C4-2B (cell line): ENCODE results near the gene TFB1M.
"Not testable (repeated sequence)": the region's sequence is repeated elsewhere in the genome, so short reads cannot be mapped to it uniquely, and the experiment has no call there.

Experiments used
- H3K27ac ChIP-seq: fragments of 450-650 bp; 2 replicates; pipeline ENCODE4 v1.5.1; 2017
- CTCF ChIP-seq: fragments of 450-650 bp; conservative IDR thresholded peaks from 2 replicates; pipeline ENCODE4 v1.5.1; 2017; ENCODE audit warnings: mild to moderate bottlenecking
- ZFX ChIP-seq: fragments of 450-650 bp; IDR thresholded peaks from 2 replicates; pipeline ENCODE4 v1.6.1; 2017

TFB1M gene

GRCh38 chr6:155232848-155233247 is 81.4 kb downstream of the TFB1M start:
- no peak for TF ChIP-seq ZFX
- H3K27ac ChIP-seq: no peak overlapping the region

GRCh38 chr6:155230975-155231374 is 83.3 kb downstream of the TFB1M start:
- H3K27ac ChIP-seq: not testable (repeated sequence)

- no peak overlapping the region for H3K27ac ChIP-seq
- TF ChIP-seq ZFX (no peak), CTCF (no peak)
Measured at GRCh38 chr6:155228546-155229166, 85.6 kb downstream of the TFB1M start.

GRCh38 chr6:155227046-155227445 is 87.2 kb downstream of the TFB1M start:
- TF ChIP-seq ZFX: no peak
- no peak for TF ChIP-seq CTCF
- H3K27ac ChIP-seq: no peak overlapping the region

GRCh38 chr6:155224618-155225017 is 89.7 kb downstream of the TFB1M start:
- TF ChIP-seq CTCF (no peak), ZFX (no peak)
- H3K27ac ChIP-seq: no peak overlapping the region

- TF ChIP-seq ZFX (no peak), CTCF (no peak)
- no peak overlapping the region for H3K27ac ChIP-seq
Measured at GRCh38 chr6:155223646-155224451, 90.4 kb downstream of the TFB1M start.

GRCh38 chr6:155222506-155222905 is 91.8 kb downstream of the TFB1M start:
- H3K27ac ChIP-seq: no peak overlapping the region
- TF ChIP-seq ZFX: no peak
- no peak for TF ChIP-seq CTCF

- H3K27ac ChIP-seq: no peak overlapping the region
- TF ChIP-seq ZFX: no peak
Measured at GRCh38 chr6:155221086-155221485, 93.2 kb downstream of the TFB1M start.

GRCh38 chr6:155219858-155220301 is 94.4 kb downstream of the TFB1M start:
- TF ChIP-seq CTCF: no peak
- no peak for TF ChIP-seq ZFX
- no peak overlapping the region for H3K27ac ChIP-seq
